ENCODE measurements around the gene B9D1.
A peak's percentile ranks its signal among the peaks of the same experiment; 100 is the strongest.

Gene B9D1

DNA sequence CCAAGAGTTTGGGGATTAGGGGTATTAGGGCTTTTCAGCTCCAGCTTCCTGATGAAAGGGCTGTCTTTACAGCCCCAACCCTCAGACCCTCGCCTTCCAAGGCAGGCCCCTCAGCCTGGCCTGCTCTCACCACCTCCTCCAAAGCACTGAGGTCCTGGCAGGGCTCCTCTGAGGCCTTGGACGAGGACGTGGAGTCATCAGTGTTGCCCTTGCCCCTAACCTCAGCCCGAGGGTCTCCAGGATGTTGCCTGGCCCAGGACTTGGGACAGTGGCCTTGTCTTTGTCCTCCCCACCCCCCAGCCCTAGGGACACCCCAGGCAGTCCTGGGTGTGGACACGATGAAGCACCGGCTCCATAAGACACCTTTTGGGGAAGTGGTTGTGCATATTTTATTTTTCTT is 28.2 kb downstream of the B9D1 start:
- DNase-seq (ENCODE audit: insufficient read length, low spot score): no peak
- no peak for TF ChIP-seq TAF1 (IDR thresholded peaks at IDR 0.05; ENCODE audit: low read depth, low read length)
- no peak for TF ChIP-seq POU2F2 (IDR thresholded peaks at IDR 0.05; ENCODE audit: low read depth, low read length)
- no peak for TF ChIP-seq POLR2AphosphoS5 (IDR thresholded peaks at IDR 0.05; ENCODE audit: low read depth, low read length)
- no peak for TF ChIP-seq POLR2A (IDR thresholded peaks at IDR 0.05; ENCODE audit: low read depth, low read length)
- TF ChIP-seq PAX5 (IDR thresholded peaks at IDR 0.05; ENCODE audit: insufficient read depth, low read length, severe bottlenecking): no peak
- no peak for TF ChIP-seq SPI1 (IDR thresholded peaks at IDR 0.05; ENCODE audit: low read depth, low read length)
- FAIRE-seq: no peak

DNA sequence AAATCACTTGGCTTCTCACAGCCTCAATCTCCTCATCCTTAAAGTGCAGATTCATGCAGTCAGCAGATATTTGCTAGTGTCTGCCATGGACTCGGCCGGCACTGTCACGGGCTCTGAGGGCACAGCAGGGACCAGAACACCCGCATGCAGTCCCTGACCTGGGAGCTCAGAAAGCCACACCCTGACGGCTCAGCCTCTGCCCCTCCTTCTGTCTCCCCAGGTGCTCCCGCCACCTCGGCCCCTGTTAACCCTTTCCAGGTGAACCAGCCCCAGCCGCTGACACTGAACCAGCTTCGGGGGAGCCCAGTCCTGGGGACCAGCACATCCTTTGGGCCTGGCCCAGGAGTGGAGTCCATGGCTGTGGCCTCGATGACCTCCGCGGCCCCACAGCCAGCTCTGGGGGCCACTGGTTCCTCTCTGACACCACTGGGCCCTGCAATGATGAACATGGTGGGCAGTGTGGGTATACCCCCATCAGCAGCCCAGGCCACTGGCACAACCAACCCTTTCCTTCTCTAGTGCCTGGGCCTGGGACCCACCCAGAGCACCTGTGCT is 28.7 kb downstream of the B9D1 start:
- no peak for DNase-seq (ENCODE audit: insufficient read length, low spot score)
- no peak for FAIRE-seq
- no peak for TF ChIP-seq POU2F2 (IDR thresholded peaks at IDR 0.05; ENCODE audit: low read depth, low read length)
- TF ChIP-seq PAX5 (IDR thresholded peaks at IDR 0.05; ENCODE audit: insufficient read depth, low read length, severe bottlenecking): no peak
- TF ChIP-seq SPI1 (IDR thresholded peaks at IDR 0.05; ENCODE audit: low read depth, low read length): no peak
- no peak for TF ChIP-seq POLR2A (IDR thresholded peaks at IDR 0.05; ENCODE audit: low read depth, low read length)
- TF ChIP-seq POLR2AphosphoS5 (IDR thresholded peaks at IDR 0.05; ENCODE audit: low read depth, low read length): no peak
- no peak for TF ChIP-seq TAF1 (IDR thresholded peaks at IDR 0.05; ENCODE audit: low read depth, low read length)

DNA sequence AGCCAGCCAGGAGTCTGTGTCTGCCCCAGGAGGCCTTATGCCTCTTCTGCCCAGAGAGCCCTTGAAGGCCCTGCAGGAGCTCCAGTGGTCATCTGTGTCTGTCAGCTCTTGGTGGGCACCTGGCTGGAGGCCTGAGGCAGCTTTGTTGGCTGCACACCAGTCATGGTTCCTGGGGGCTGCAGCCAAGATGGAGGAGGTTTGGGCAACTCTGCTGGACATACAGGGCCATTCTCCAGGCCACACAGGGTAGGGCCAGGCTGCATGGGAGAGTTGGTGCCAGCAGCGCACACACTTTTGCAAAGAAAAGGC is 29.4 kb downstream of the B9D1 start:
- FAIRE-seq: no peak
- TF ChIP-seq TAF1 (IDR thresholded peaks at IDR 0.05; ENCODE audit: low read depth, low read length) (no peak), POLR2A (IDR thresholded peaks at IDR 0.05; ENCODE audit: low read depth, low read length) (no peak), POLR2AphosphoS5 (IDR thresholded peaks at IDR 0.05; ENCODE audit: low read depth, low read length) (no peak), POU2F2 (IDR thresholded peaks at IDR 0.05; ENCODE audit: low read depth, low read length) (no peak), SPI1 (IDR thresholded peaks at IDR 0.05; ENCODE audit: low read depth, low read length) (no peak), PAX5 (IDR thresholded peaks at IDR 0.05; ENCODE audit: insufficient read depth, low read length, severe bottlenecking) (no peak)
- no peak for DNase-seq (ENCODE audit: insufficient read length, low spot score)

DNA sequence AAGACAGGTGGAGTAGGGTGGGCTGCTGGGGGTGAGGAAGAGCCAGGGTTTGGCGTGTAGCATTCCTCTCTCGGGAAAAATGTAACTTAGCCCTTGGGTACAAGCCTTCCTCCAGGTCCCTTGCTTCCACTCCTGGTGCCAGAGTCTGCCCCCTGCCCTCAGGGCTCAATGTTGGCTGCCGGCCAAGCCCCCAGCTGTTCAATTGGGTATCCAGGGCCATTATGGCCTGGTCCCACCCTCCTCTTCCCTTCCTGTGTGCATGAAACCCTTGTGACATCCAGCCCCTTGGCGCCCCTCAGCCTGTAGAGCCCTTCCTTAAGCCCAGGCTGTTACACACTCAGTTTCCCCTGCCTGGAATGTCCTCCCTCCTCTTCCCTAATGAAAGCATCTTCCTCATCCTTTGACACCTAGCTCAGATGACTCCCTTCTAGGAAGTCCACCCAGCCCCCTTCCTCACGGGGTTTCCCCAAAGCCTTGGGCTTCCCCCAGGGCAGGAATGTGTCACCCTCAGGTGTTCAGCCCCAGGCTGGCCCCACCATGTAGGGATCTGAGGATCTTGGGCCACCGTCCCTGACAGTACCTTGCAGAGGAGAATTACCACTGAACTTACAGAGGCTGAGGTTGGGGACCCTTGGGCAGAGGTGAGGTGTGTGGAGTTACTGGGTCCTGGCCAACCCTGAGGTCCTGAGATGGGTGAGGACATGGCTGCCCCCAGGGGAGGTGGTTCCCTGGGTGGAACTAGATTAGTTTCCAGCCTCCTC is 30.0 kb downstream of the B9D1 start:
- peak; percentile 50 for FAIRE-seq
- DNase-seq (ENCODE audit: insufficient read length, low spot score): no peak
- no peak for TF ChIP-seq SPI1 (IDR thresholded peaks at IDR 0.05; ENCODE audit: low read depth, low read length)
- TF ChIP-seq TAF1 (IDR thresholded peaks at IDR 0.05; ENCODE audit: low read depth, low read length): no peak
- no peak for TF ChIP-seq POLR2A (IDR thresholded peaks at IDR 0.05; ENCODE audit: low read depth, low read length)
- no peak for TF ChIP-seq POLR2AphosphoS5 (IDR thresholded peaks at IDR 0.05; ENCODE audit: low read depth, low read length)
- TF ChIP-seq POU2F2 (IDR thresholded peaks at IDR 0.05; ENCODE audit: low read depth, low read length): no peak
- no peak for TF ChIP-seq PAX5 (IDR thresholded peaks at IDR 0.05; ENCODE audit: insufficient read depth, low read length, severe bottlenecking)

DNA sequence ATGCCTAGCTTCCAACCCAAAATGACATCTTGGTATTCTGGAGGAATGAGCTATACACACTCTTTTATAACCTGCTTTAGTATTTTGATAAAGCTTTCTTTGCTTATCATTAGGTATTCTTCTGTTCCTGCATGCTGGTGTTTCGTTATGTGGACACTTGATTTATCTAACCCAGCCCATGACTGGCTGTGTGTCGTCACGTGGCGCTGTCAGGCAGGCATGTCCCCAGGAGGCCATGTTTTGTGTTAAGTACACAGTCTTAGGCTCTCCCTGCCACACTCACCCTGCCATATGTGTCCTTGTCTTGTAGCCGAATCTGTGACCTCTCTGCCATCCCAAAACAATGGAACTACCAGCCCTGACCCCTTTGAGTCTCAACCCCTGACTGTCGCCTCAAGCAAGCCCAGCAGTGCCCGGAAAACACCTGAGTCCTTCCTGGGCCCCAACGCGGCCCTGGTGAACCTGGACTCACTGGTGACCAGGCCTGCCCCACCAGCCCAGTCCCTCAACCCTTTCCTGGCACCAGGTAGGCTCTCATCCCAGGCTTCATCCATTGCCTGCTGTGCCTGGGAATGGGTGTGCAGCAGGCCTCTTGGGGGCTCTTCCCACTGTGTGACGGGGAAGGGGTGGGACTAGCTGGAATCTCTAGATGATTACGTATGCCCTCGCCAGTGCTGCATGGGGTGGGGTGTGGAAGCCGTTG is 30.8 kb downstream of the B9D1 start:
- no peak for DNase-seq (ENCODE audit: insufficient read length, low spot score)
- no peak for FAIRE-seq
- TF ChIP-seq SPI1 (IDR thresholded peaks at IDR 0.05; ENCODE audit: low read depth, low read length): no peak
- TF ChIP-seq POLR2AphosphoS5 (IDR thresholded peaks at IDR 0.05; ENCODE audit: low read depth, low read length): no peak
- TF ChIP-seq PAX5 (IDR thresholded peaks at IDR 0.05; ENCODE audit: insufficient read depth, low read length, severe bottlenecking): no peak
- no peak for TF ChIP-seq POU2F2 (IDR thresholded peaks at IDR 0.05; ENCODE audit: low read depth, low read length)
- TF ChIP-seq TAF1 (IDR thresholded peaks at IDR 0.05; ENCODE audit: low read depth, low read length): no peak
- TF ChIP-seq POLR2A (IDR thresholded peaks at IDR 0.05; ENCODE audit: low read depth, low read length): no peak

DNA sequence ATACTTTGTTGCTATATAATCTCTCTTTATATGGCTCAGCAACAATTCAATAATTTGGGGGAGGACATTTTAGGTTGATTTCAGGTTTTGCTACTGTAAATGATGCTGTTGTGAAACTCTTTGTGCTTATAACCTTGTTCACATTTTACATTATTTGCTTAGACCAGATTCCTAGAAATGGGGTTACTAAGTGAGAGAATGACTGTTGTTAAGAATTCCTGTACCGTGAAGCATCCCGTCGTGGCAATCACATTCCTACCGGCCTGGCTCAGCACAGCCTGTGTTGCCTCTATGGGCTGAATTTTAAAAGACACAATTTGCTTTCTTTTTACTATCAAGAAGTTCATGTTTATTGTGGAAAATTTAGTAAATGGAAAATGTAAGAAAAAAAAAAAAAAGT is 31.4 kb downstream of the B9D1 start:
- no peak for TF ChIP-seq PAX5 (IDR thresholded peaks at IDR 0.05; ENCODE audit: insufficient read depth, low read length, severe bottlenecking)
- no peak for TF ChIP-seq POLR2A (IDR thresholded peaks at IDR 0.05; ENCODE audit: low read depth, low read length)
- TF ChIP-seq POLR2AphosphoS5 (IDR thresholded peaks at IDR 0.05; ENCODE audit: low read depth, low read length): no peak
- TF ChIP-seq SPI1 (IDR thresholded peaks at IDR 0.05; ENCODE audit: low read depth, low read length): no peak
- TF ChIP-seq POU2F2 (IDR thresholded peaks at IDR 0.05; ENCODE audit: low read depth, low read length): no peak
- no peak for TF ChIP-seq TAF1 (IDR thresholded peaks at IDR 0.05; ENCODE audit: low read depth, low read length)
- DNase-seq (ENCODE audit: insufficient read length, low spot score): no peak
- FAIRE-seq: no peak

DNA sequence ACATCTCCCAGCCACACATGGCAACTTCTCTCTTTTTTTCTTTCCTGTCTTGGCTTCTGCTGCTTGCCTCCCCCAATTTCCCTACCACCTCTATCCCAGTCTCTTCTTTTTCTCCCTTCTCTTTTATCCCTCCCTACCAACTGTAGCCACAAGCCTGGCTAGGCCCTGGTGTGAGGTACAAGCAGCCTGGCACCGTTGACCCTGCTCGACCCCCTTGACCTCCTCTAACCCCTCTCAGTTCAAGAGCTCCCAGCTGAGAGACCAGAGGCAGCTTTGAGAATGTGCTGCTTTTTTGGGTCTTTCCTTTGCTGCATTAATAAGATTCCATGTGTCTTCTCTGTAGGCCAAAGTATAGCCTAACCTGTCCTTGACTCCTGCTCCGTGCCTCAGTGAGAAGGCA is 32.3 kb downstream of the B9D1 start:
- no peak for TF ChIP-seq SPI1 (IDR thresholded peaks at IDR 0.05; ENCODE audit: low read depth, low read length)
- no peak for TF ChIP-seq POU2F2 (IDR thresholded peaks at IDR 0.05; ENCODE audit: low read depth, low read length)
- TF ChIP-seq TAF1 (IDR thresholded peaks at IDR 0.05; ENCODE audit: low read depth, low read length): no peak
- no peak for TF ChIP-seq POLR2A (IDR thresholded peaks at IDR 0.05; ENCODE audit: low read depth, low read length)
- TF ChIP-seq PAX5 (IDR thresholded peaks at IDR 0.05; ENCODE audit: insufficient read depth, low read length, severe bottlenecking): no peak
- TF ChIP-seq POLR2AphosphoS5 (IDR thresholded peaks at IDR 0.05; ENCODE audit: low read depth, low read length): no peak
- DNase-seq (ENCODE audit: insufficient read length, low spot score): no peak
- FAIRE-seq: no peak

DNA sequence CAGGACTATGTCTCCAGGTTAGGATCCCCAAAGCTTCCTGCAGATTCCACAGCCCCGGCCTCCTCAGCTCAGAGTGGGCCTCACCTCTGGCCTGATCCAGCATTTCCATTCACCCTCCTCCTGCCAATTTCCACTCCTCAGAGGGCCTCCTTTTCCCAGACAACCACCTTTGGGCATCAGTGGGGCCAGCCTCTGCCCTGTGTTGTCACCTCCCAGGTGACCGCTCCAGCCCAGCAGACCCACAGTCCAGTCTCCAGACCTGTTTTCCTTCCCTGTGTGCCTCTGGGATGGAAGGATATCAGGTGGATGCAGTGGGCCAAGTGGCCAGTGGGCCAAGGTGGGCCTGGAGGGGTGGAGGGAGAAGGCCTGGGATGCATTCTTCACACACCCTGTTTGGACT is 32.7 kb downstream of the B9D1 start:
- FAIRE-seq (no peak), DNase-seq (ENCODE audit: insufficient read length, low spot score) (no peak)
- TF ChIP-seq PAX5 (IDR thresholded peaks at IDR 0.05; ENCODE audit: insufficient read depth, low read length, severe bottlenecking): no peak
- no peak for TF ChIP-seq POLR2AphosphoS5 (IDR thresholded peaks at IDR 0.05; ENCODE audit: low read depth, low read length)
- TF ChIP-seq POLR2A (IDR thresholded peaks at IDR 0.05; ENCODE audit: low read depth, low read length): no peak
- TF ChIP-seq SPI1 (IDR thresholded peaks at IDR 0.05; ENCODE audit: low read depth, low read length): no peak

DNA sequence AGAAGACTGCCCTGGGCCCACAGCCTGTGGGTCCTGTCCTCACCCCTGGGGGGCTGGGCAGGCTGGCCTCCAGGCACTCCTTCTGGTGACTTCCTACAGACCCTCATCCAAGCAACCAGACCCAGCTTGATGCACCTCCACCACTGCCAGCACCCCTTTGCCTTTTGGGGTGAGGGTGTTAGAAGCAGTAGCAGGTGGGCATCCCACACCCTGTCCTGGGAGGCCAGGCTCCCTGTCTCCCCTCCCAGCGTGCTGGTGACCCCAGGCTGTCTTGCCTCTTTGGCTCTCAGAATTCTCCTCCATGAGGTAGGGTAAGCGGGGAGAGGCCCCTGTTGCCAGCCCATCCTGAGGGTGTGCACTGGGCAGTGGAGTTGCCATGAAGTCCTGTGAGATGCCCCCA is 33.4 kb downstream of the B9D1 start:
- FAIRE-seq (no peak), DNase-seq (ENCODE audit: insufficient read length, low spot score) (no peak)
- no peak for TF ChIP-seq POU2F2 (IDR thresholded peaks at IDR 0.05; ENCODE audit: low read depth, low read length)
- no peak for TF ChIP-seq SPI1 (IDR thresholded peaks at IDR 0.05; ENCODE audit: low read depth, low read length)
- no peak for TF ChIP-seq TAF1 (IDR thresholded peaks at IDR 0.05; ENCODE audit: low read depth, low read length)
- TF ChIP-seq POLR2A (IDR thresholded peaks at IDR 0.05; ENCODE audit: low read depth, low read length): no peak
